ENCODE data around the gene RALGPS2. TPM values are rescaled to one million over a fixed set of nuclear protein-coding genes. Genes with fewer than 3 reads are reported as not detected.

Gene RALGPS2
- total RNA-seq, 1 experiment from 2014 or later: 12.7 TPM

- Histone ChIP-seq H3K27ac (ENCODE audit: low read depth, low read length, poor library complexity, severe bottlenecking) (no peak overlapping the region), H3K36me3 (ENCODE audit: insufficient read depth, low read length, poor library complexity, severe bottlenecking) (no peaks in the 10 kb centered on the region), H3K9me3 (ENCODE audit: low read depth, low read length, poor library complexity, severe bottlenecking) (no peaks in the 10 kb centered on the region), H3K27me3 (replicated peaks; ENCODE audit: insufficient read depth, low read depth, low read length, poor library complexity) (peaks cover 4% of the 10 kb centered on the region), H3K4me3 (ENCODE audit: low read depth, low read length, poor library complexity, severe bottlenecking) (no peak overlapping the region), H3K4me1 (ENCODE audit: insufficient read depth, low read length, poor library complexity, severe bottlenecking) (no peaks in the 10 kb centered on the region)
- BruUV-seq (replicated peaks): no TSS peak
- ChIA-PET POLR2A (ENCODE audit: low non-redundant PET) (no interaction called here), CTCF (no interaction called here)
- intact Hi-C loops (cut with micrococcal nuclease; ENCODE audit: unreplicated experiment): no loop called here
- DNase-seq (ENCODE audit: low spot score): no peak
- no peak for TF ChIP-seq EZH2 (IDR thresholded peaks at IDR 0.05; ENCODE audit: borderline replicate concordance, low read depth, low read length, poor library complexity, severe bottlenecking)
- no peak for TF ChIP-seq CTCF (conservative IDR thresholded peaks at IDR 0.05; ENCODE audit: low read depth, low read length)
These were observed 1.5 kb upstream of the RALGPS2 start for GRCh38 chr1:178723546-178723945.

GRCh38 chr1:178724376-178724727 lies 692 bp upstream of the RALGPS2 start:
- H3K9me3 ChIP-seq (ENCODE audit: low read depth, low read length, poor library complexity, severe bottlenecking): no peaks in the 10 kb centered on the region
- BruUV-seq (replicated peaks): no TSS peak
- no peak overlapping the region for H3K27ac ChIP-seq (ENCODE audit: low read depth, low read length, poor library complexity, severe bottlenecking)
- no peak for TF ChIP-seq EZH2 (IDR thresholded peaks at IDR 0.05; ENCODE audit: borderline replicate concordance, low read depth, low read length, poor library complexity, severe bottlenecking)
- TF ChIP-seq CTCF (conservative IDR thresholded peaks at IDR 0.05; ENCODE audit: low read depth, low read length): no peak
- H3K27me3 ChIP-seq (replicated peaks; ENCODE audit: insufficient read depth, low read depth, low read length, poor library complexity): peaks cover 12% of the 10 kb centered on the region
- CTCF ChIA-PET: no interaction called here
- POLR2A ChIA-PET (ENCODE audit: low non-redundant PET): no interaction called here
- no peaks in the 10 kb centered on the region for H3K4me1 ChIP-seq (ENCODE audit: insufficient read depth, low read length, poor library complexity, severe bottlenecking)
- DNase-seq (ENCODE audit: low spot score): no peak
- H3K4me3 ChIP-seq (ENCODE audit: low read depth, low read length, poor library complexity, severe bottlenecking): peak overlapping the region; percentile 92
- H3K36me3 ChIP-seq (ENCODE audit: insufficient read depth, low read length, poor library complexity, severe bottlenecking): no peaks in the 10 kb centered on the region
- intact Hi-C loops (cut with micrococcal nuclease; ENCODE audit: unreplicated experiment): no loop called here

DNA sequence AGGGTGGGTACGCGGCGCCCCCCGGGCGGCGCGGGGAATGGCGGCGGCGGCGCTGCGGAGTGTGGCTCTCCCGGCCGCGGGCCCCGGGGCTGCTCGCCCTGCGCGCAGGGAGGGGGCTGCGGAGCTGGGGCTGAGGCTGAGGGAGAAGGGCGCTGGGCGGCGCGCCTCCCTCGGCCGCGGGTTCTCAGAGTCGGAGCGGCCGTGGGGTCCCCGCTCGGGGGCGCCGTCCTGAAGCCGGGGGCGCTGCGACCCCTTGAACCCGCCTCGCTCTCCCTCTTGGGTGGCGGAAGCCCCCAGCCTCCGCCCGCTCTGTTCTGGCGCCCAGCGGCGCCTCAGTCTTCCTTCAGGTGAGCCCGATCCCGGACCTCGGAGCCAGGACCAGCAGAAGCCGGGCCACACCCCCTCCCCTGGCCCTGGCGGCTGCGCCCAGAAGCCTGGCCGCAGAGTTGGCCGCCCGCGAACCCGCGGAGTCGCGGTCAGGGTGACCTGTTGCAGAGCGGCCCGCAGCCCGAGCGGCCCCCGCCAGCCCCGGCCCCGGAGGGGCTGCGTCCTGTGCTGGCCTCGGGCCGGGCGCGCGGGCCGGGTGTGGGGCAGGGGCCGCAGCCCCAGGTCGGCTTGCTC lies 532 bp downstream of the RALGPS2 start:
- CTCF ChIA-PET: no interaction called here
- Histone ChIP-seq H3K27ac (ENCODE audit: low read depth, low read length, poor library complexity, severe bottlenecking) (peak overlapping the region; percentile 61), H3K9me3 (ENCODE audit: low read depth, low read length, poor library complexity, severe bottlenecking) (no peaks in the 10 kb centered on the region), H3K4me3 (ENCODE audit: low read depth, low read length, poor library complexity, severe bottlenecking) (peak overlapping the region; percentile 92), H3K36me3 (ENCODE audit: insufficient read depth, low read length, poor library complexity, severe bottlenecking) (no peaks in the 10 kb centered on the region), H3K27me3 (replicated peaks; ENCODE audit: insufficient read depth, low read depth, low read length, poor library complexity) (peaks cover 15% of the 10 kb centered on the region), H3K4me1 (ENCODE audit: insufficient read depth, low read length, poor library complexity, severe bottlenecking) (no peaks in the 10 kb centered on the region)
- intact Hi-C loops (cut with micrococcal nuclease; ENCODE audit: unreplicated experiment): no loop called here
- POLR2A ChIA-PET (ENCODE audit: low non-redundant PET): no interaction called here
- TF ChIP-seq CTCF (conservative IDR thresholded peaks at IDR 0.05; ENCODE audit: low read depth, low read length) (peak; percentile 21; the same call in 1 of the 2 replicates), EZH2 (IDR thresholded peaks at IDR 0.05; ENCODE audit: borderline replicate concordance, low read depth, low read length, poor library complexity, severe bottlenecking) (no peak)
- BruUV-seq (replicated peaks): no TSS peak
- DNase-seq (ENCODE audit: low spot score): peak; percentile 44

All from A673 (cell line).